Panc1 (cell line): Measurements from ENCODE around the gene CEP55. TPM values are rescaled to one million over a fixed set of nuclear protein-coding genes. Genes with fewer than 3 reads are reported as not detected.

Source experiments
- ATAC-seq: fragments of 200-7000 bp; cut with Tn5 transposase; 2 replicates; pipeline ENCODE4 v1.9.1; 2020; ENCODE audit warnings: mild to moderate bottlenecking, moderate library complexity
- BruUV-seq: library from RNA; stranded (reverse); fragments of 400-500 nt; replicated peaks from 2 replicates; lab custom pipeline; 2021; lab: Mats Ljungman, UMichigan
- CTCF ChIA-PET: fragments of 300-600 bp; sonication (Branson Sonifier 250); formaldehyde crosslinking; loops from one replicate; lab custom pipeline; 2022; ENCODE audit warnings: antibody characterized with exemption; lab: Charles Lee
- POLR2A ChIA-PET: fragments of 300-600 bp; sonication (Branson Sonifier 250); formaldehyde crosslinking; loops from one replicate; lab custom pipeline; 2022; ENCODE audit warnings: antibody characterized with exemption; lab: Charles Lee
- DNase-seq: peaks from one replicate; pipeline ENCODE4 v3.0.0-alpha.2; 2010; ENCODE audit warnings: low read depth, low spot score
- H3K27ac ChIP-seq: 2 replicates; pipeline ENCODE4 v1.5.1; 2011; ENCODE audit warnings: mild to moderate bottlenecking, low read length, inconsistent platforms
- H3K27me3 ChIP-seq: fragments of 200-500 bp; sonication (Bioruptor generic); 2 replicates; pipeline ENCODE4 v1.6.0; 2014; ENCODE audit warnings: low read length, inconsistent platforms; ENCODE audit not compliant: control insufficient read depth, insufficient read depth
- H3K36me3 ChIP-seq: fragments of 200-500 bp; sonication (Bioruptor generic); 2 replicates; pipeline ENCODE4 v1.5.1; 2014; ENCODE audit warnings: inconsistent platforms, mild to moderate bottlenecking, low read length, moderate library complexity; ENCODE audit not compliant: control insufficient read depth, insufficient read depth
- H3K4me1 ChIP-seq: 2 replicates; pipeline ENCODE4 v1.5.1; 2011; ENCODE audit warnings: inconsistent platforms, mild to moderate bottlenecking, low read length, moderate library complexity; ENCODE audit not compliant: control insufficient read depth, insufficient read depth
- H3K4me3 ChIP-seq, 2 experiments: 2 replicates each; pipeline ENCODE4 v1.5.1; 2011 to 2012; ENCODE audit warnings: low read depth in 2 of 2, low read length in 2 of 2, mild to moderate bottlenecking in 2 of 2, inconsistent platforms in 1 of 2, moderate library complexity in 1 of 2
- H3K9me3 ChIP-seq: fragments of 200-500 bp; sonication (Bioruptor generic); 2 replicates; pipeline ENCODE4 v1.5.1; 2014; ENCODE audit warnings: low read depth, mild to moderate bottlenecking, inconsistent platforms, low read length, moderate library complexity; ENCODE audit not compliant: control insufficient read depth, insufficient read depth
- CTCF ChIP-seq: fragments of 450-650 bp; IDR thresholded peaks from 2 replicates; pipeline ENCODE4 v1.5.1; 2017; ENCODE audit warnings: mild to moderate bottlenecking
- POLR2AphosphoS5 ChIP-seq: IDR thresholded peaks from 2 replicates; pipeline ENCODE4 v1.6.1; 2012; ENCODE audit warnings: mild to moderate bottlenecking, low read depth, low read length, moderate library complexity
- REST ChIP-seq, 2 experiments: IDR thresholded peaks; 2 replicates each; pipeline ENCODE4 v1.6.1; 2011 to 2012; ENCODE audit warnings: low read depth in 2 of 2, control low read depth in 1 of 2, low read length in 1 of 2, mild to moderate bottlenecking in 1 of 2, moderate library complexity in 1 of 2; ENCODE audit not compliant: insufficient read depth in 1 of 2
- SIN3A ChIP-seq: IDR thresholded peaks from 2 replicates; pipeline ENCODE4 v1.6.1; 2012; ENCODE audit warnings: low read depth, mild to moderate bottlenecking, low read length, moderate library complexity, borderline replicate concordance; ENCODE audit not compliant: insufficient read depth
- TCF7L2 ChIP-seq: IDR thresholded peaks from 2 replicates; pipeline ENCODE4 v1.6.1; 2011; ENCODE audit warnings: mild to moderate bottlenecking, low read depth, low read length, inconsistent platforms
- in situ Hi-C: cut with HindIII; loops from 2 replicates; pipeline ENCODE4 v1.10.0; 2016; ENCODE audit warnings: low sequenced_read_pairs, low pct_unique_long_range_greater_than_20kb
- intact Hi-C: fragments of 100-400 bp; cut with micrococcal nuclease; formaldehyde crosslinking; loops from one replicate; pipeline ENCODE4 v1.10.0; 2022; ENCODE audit not compliant: unreplicated experiment
- total RNA-seq: library from RNA; stranded (reverse); gene quantifications from one replicate; pipeline ENCODE4 v1.2.1, GENCODE V29; 2021; ENCODE audit not compliant: unreplicated experiment

The CEP55 gene
- total RNA-seq, 1 experiment from 2014 or later: 96.4 TPM

GRCh38 chr10:93550606-93551005 lies 54.2 kb downstream of the CEP55 start:
- H3K27ac ChIP-seq: no peak overlapping the region
- intact Hi-C loops: loop anchor here (10.0 kb wide), 1 partner anchor 264 kb away; no protein-coding TSS in a partner anchor
- H3K27me3 ChIP-seq: no peaks in the 10 kb centered on the region
- no peaks in the 10 kb centered on the region for H3K36me3 ChIP-seq
- POLR2A ChIA-PET: no interaction called here
- TF ChIP-seq POLR2AphosphoS5 (no peak), SIN3A (no peak), CTCF (no peak), REST (IDR thresholded peaks at IDR 0.05; ENCODE audit: insufficient read depth in 1 of 2, low read depth in 2 of 2, low read length in 1 of 2) (no peak)
- DNase-seq: no peak
- H3K9me3 ChIP-seq: no peaks in the 10 kb centered on the region
- CTCF ChIA-PET: interaction anchor here (0.9 kb wide), 1 partner anchor 198 kb away, joined by 5 read pairs; no protein-coding TSS in a partner anchor
- BruUV-seq: no TSS peak
- H3K4me1 ChIP-seq: no peaks in the 10 kb centered on the region
- H3K4me3 ChIP-seq: no peak overlapping the region
- in situ Hi-C loops: no loop called here
- no peak for ATAC-seq

GRCh38 chr10:93552780-93553179 lies 56.4 kb downstream of the CEP55 start:
- DNase-seq (no peak), ATAC-seq (no peak)
- ChIA-PET POLR2A (no interaction called here), CTCF (interaction anchor here (0.7 to 1.6 kb wide), 2 partner anchors 124 to 128 kb away, joined by 3 to 4 read pairs; no protein-coding TSS in a partner anchor)
- BruUV-seq: no TSS peak
- no peaks in the 10 kb centered on the region for H3K36me3 ChIP-seq
- no peaks in the 10 kb centered on the region for H3K27me3 ChIP-seq
- intact Hi-C loops (loop anchor here (10.0 kb wide), 1 partner anchor 262 kb away; no protein-coding TSS in a partner anchor), in situ Hi-C loops (no loop called here)
- H3K9me3 ChIP-seq: no peaks in the 10 kb centered on the region
- TF ChIP-seq SIN3A (no peak), CTCF (no peak), REST (IDR thresholded peaks at IDR 0.05; ENCODE audit: insufficient read depth in 1 of 2, low read depth in 2 of 2, low read length in 1 of 2) (no peak), POLR2AphosphoS5 (no peak), TCF7L2 (no peak)
- H3K27ac ChIP-seq: no peak overlapping the region
- no peaks in the 10 kb centered on the region for H3K4me1 ChIP-seq
- no peak overlapping the region for H3K4me3 ChIP-seq
